KMS-11 (cell line): Measurements from ENCODE around the gene SNU13.

Source experiments
- H2AFZ ChIP-seq: fragments of 200-600 bp; sonication (generic); 2 replicates; pipeline ENCODE4 v1.6.1; 2016; ENCODE audit warnings: antibody characterized with exemption, mixed run types, low read depth
- H3K27ac ChIP-seq: fragments of 200-600 bp; sonication (generic); 2 replicates; pipeline ENCODE4 v1.6.1; 2016; ENCODE audit warnings: mild to moderate bottlenecking, mixed run types
- H3K27me3 ChIP-seq: fragments of 200-600 bp; sonication (generic); 2 replicates; pipeline ENCODE4 v1.6.1; 2017; ENCODE audit warnings: mild to moderate bottlenecking, low read depth, mixed run types, moderate library complexity; ENCODE audit not compliant: insufficient read depth
- H3K36me3 ChIP-seq: fragments of 200-600 bp; sonication (generic); 2 replicates; pipeline ENCODE4 v1.6.1; 2017; ENCODE audit warnings: mild to moderate bottlenecking, mixed run types; ENCODE audit not compliant: insufficient read depth
- H3K4me1 ChIP-seq: fragments of 200-600 bp; sonication (generic); 2 replicates; pipeline ENCODE4 v1.6.1; 2016; ENCODE audit warnings: mild to moderate bottlenecking, low read depth, mixed run types; ENCODE audit not compliant: poor library complexity, severe bottlenecking
- H3K4me2 ChIP-seq: fragments of 200-600 bp; sonication (generic); 2 replicates; pipeline ENCODE4 v1.7.0; 2016; ENCODE audit warnings: mild to moderate bottlenecking, mixed run types
- H3K4me3 ChIP-seq: fragments of 200-600 bp; sonication (generic); IDR thresholded peaks from 2 replicates; pipeline ENCODE4 v1.6.1; 2017; ENCODE audit warnings: low read depth, low read length, mixed read lengths; ENCODE audit not compliant: insufficient read depth
- H3K79me2 ChIP-seq: fragments of 200-600 bp; sonication (generic); 2 replicates; pipeline ENCODE4 v1.6.1; 2016; ENCODE audit warnings: low read depth, mixed run types; ENCODE audit not compliant: insufficient read depth
- H3K9ac ChIP-seq: fragments of 200-600 bp; sonication (generic); 2 replicates; pipeline ENCODE4 v1.6.1; 2016; ENCODE audit warnings: mild to moderate bottlenecking, mixed run types
- H4K20me1 ChIP-seq: fragments of 200-600 bp; sonication (generic); 2 replicates; pipeline ENCODE4 v1.6.1; 2016; ENCODE audit warnings: mild to moderate bottlenecking, mixed run types; ENCODE audit not compliant: insufficient read depth
- CTCF ChIP-seq: fragments of 200-600 bp; sonication (generic); conservative IDR thresholded peaks from 2 replicates; pipeline ENCODE4 v1.6.1; 2017; ENCODE audit warnings: low read depth, mild to moderate bottlenecking, antibody characterized with exemption, low read length, moderate library complexity, mixed read lengths

The SNU13 gene

GRCh38 chr22:41661088-41661487 lies 27.6 kb downstream of the SNU13 start:
- no peak for TF ChIP-seq CTCF
- Histone ChIP-seq H3K36me3 (peaks cover 9% of the 10 kb centered on the region; the same call in 1 of the 2 replicates), H2AFZ (no peak overlapping the region), H3K4me1 (peaks cover under 1% of the 10 kb centered on the region), H4K20me1 (no peaks in the 10 kb centered on the region), H3K27me3 (no peaks in the 10 kb centered on the region), H3K9ac (no peak overlapping the region), H3K4me3 (no peak overlapping the region), H3K27ac (no peak overlapping the region), H3K4me2 (no peak overlapping the region), H3K79me2 (no peaks in the 10 kb centered on the region)

GRCh38 chr22:41660416-41660815 lies 28.3 kb downstream of the SNU13 start:
- Histone ChIP-seq H3K9ac (no peak overlapping the region), H3K4me1 (no peaks in the 10 kb centered on the region), H3K36me3 (peaks cover 9% of the 10 kb centered on the region; the same call in 1 of the 2 replicates), H3K27me3 (no peaks in the 10 kb centered on the region), H3K27ac (no peak overlapping the region), H3K4me3 (no peak overlapping the region), H3K4me2 (no peak overlapping the region), H3K79me2 (no peaks in the 10 kb centered on the region), H2AFZ (no peak overlapping the region), H4K20me1 (no peaks in the 10 kb centered on the region)
- no peak for TF ChIP-seq CTCF

GRCh38 chr22:41659941-41660340 lies 28.7 kb downstream of the SNU13 start:
- no peaks in the 10 kb centered on the region for H4K20me1 ChIP-seq
- H2AFZ ChIP-seq, result no peak overlapping the region
- H3K27me3 ChIP-seq, result no peaks in the 10 kb centered on the region
- H3K36me3 ChIP-seq, result peaks cover 9% of the 10 kb centered on the region; the same call in 1 of the 2 replicates
- H3K4me1 ChIP-seq, result no peaks in the 10 kb centered on the region
- TF ChIP-seq CTCF, result no peak
- no peak overlapping the region for H3K4me3 ChIP-seq
- no peak overlapping the region for H3K27ac ChIP-seq
- H3K9ac ChIP-seq, result no peak overlapping the region
- H3K79me2 ChIP-seq, result no peaks in the 10 kb centered on the region
- H3K4me2 ChIP-seq, result no peak overlapping the region

GRCh38 chr22:41658869-41659268 lies 29.8 kb downstream of the SNU13 start:
- Histone ChIP-seq H3K4me1 (peaks cover 8% of the 10 kb centered on the region), H3K79me2 (no peaks in the 10 kb centered on the region), H4K20me1 (no peaks in the 10 kb centered on the region), H3K27ac (no peak overlapping the region), H2AFZ (no peak overlapping the region), H3K4me3 (no peak overlapping the region), H3K36me3 (peaks cover 17% of the 10 kb centered on the region; the same call in 1 of the 2 replicates), H3K27me3 (no peaks in the 10 kb centered on the region), H3K4me2 (no peak overlapping the region), H3K9ac (no peak overlapping the region)
- TF ChIP-seq CTCF, result no peak

GRCh38 chr22:41657709-41658108 lies 31.0 kb downstream of the SNU13 start:
- H3K4me1 ChIP-seq, result peaks cover 14% of the 10 kb centered on the region
- no peaks in the 10 kb centered on the region for H4K20me1 ChIP-seq
- no peak for TF ChIP-seq CTCF
- no peak overlapping the region for H3K9ac ChIP-seq
- H3K4me3 ChIP-seq, result no peak overlapping the region
- no peaks in the 10 kb centered on the region for H3K79me2 ChIP-seq
- H2AFZ ChIP-seq, result no peak overlapping the region
- H3K36me3 ChIP-seq, result peaks cover 17% of the 10 kb centered on the region; the same call in 1 of the 2 replicates
- H3K27me3 ChIP-seq, result no peaks in the 10 kb centered on the region
- H3K4me2 ChIP-seq, result no peak overlapping the region
- H3K27ac ChIP-seq, result no peak overlapping the region
